Measurements from ENCODE around the gene MACROH2A1.

- TF ChIP-seq POLR2AphosphoS5 (IDR thresholded peaks at IDR 0.05) = no peak
- TF ChIP-seq CTCF (IDR thresholded peaks at IDR 0.05) = no peak
These were observed 57.9 kb downstream of the MACROH2A1 start for GRCh38 chr5:135341016-135341666.
